GM19455 (cell line): ENCODE measurements around the gene AGFG2.

Experiments used
- ATAC-seq: cut with Tn5 transposase; IDR thresholded peaks from one replicate; pipeline ENCODE4 v1.9.1; 2021; ENCODE audit not compliant: unreplicated experiment

The AGFG2 gene

DNA sequence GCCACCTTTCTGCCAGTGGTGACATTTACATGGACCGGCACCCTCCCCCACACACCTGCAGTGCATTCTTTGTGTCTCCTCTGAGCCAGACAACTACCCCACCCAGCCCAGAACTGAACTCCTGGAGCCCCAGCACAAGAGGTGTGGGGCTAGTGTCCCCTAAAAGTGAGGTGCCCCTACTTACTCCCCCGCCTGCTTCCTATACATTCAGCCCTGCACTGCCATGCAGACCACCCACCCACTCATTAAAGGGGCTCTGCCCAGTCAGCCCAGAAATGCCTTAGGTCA, 32.8 kb downstream of the AGFG2 start:
- no peak for ATAC-seq

DNA sequence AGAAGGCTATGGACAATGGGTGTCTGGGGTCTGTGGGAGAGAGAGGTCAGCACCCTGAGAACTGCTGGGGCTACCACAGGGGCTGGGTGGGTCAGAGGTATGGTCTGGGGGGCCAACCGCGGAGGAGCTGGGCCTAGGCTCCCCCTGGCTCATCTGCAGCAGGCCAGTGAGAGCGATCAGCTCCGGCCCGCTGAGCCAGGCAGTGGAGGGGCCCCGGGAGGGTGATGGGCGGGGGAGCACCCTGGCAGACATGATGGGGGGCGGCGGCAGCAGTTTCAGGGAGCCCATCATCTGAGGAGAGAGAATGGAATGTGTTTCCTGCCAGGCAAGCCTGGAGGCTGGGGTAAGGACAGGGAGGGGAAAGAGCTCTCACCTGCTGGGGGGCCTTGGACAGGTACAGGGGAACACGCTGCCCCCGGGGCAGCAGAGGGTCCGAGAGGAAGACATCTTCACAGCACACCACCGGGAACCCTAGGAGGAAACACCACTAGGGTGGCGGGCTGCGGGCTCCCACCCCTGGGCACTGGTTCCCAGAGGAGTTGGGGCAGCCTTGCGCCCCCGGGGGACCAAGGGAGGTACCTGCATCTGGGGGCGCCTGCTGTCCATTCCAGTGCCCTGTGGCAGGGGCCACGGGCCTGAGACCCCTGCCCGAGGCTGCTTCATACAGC, 33.4 kb downstream of the AGFG2 start:
- ATAC-seq: no peak

- ATAC-seq: no peak
Observed at GRCh38 chr7:100572949-100573675, 34.1 kb downstream of the AGFG2 start.

DNA sequence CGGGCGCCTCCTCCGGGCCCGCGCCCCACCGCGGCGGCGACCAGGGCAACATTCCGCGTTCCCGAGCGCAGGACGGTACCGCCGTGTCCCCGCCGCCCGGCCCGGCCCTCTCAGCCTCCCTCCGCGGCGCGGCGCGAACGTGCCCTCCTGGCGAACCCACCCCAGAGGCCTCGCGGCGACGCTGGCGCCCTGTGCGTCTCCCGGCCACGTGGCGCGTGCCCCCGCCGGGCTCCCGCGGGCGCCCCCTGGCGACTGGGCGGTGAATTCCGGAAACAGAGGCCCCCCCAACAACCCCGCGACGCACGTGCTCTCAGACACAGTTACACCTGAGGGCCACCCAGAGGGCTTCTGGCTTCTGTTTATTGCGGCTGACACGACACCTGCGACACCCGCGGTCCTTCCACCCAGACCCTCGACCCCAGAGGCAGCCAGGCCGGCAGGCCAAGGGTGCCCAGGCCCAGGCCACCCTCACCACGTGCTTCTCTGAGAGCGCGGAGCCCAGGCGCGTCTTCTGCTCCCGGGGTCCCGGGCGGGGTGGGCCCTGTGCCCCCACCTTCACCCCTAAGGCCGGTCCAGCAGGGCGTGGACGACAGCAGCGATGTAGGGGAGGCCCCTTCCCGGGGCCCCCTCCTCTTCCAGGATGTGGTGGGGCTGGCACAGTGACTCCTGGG, 34.8 kb downstream of the AGFG2 start, which contains the start of gene SAP25:
SAP25 (minus strand) TSS at position 210 of the 671 bp plus-strand sequence; CDS start at position 52, 158 bp downstream.
- ATAC-seq: no peak

GRCh38 chr7:100574362-100575205, 35.6 kb downstream of the AGFG2 start:
- ATAC-seq: no peak

DNA sequence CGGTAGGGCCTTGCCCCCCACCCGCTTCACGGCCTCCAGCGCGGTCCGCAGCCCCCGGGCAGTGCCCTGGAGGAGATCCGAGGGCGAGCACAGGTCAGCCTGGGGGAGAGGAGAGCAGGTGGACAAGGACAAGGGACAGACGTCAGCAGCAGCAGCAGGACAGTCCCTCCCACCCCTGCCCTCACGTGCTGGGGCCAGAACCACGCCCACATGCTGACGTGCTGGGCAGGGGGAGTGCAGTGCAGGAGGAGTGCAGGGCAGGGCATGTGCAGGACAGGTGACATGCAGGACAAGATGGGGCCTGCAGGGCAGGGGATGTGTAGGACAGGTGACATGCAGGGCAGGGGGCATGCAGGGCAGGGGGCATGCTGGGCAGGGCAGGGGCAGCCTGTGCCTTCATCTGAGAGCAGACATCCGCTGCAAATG, 36.2 kb downstream of the AGFG2 start:
- ATAC-seq: no peak

DNA sequence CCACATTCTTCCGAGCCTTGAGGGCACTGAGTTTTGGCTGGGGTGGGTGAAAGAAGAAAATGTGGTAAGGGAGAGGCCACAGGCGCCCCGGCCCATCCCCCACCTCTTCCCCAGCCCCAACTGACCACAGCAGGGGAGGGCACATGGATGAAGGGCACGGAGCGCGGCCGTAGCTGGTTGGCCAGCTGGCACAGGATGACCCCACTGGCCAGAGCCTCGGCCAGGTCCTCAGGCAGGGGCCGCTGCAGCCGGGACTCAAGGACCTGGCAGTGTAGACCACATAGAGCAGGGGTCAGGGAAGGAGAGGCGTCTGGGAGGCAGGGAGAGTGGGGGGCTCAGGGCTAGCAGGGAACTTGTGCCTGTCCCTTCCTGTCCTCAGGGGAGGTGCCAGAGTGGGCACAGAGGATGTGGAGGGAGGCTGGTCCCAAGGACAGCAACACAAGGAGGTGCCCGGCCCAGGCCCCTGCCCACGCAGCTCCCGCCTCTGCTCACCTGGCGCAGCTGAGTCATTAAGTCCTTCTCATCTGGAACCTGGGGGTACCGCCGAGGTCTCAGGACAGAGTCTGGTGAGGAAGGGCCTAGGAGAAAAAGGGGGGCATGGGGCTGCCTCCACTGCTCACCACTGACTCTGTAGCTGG, 36.9 kb downstream of the AGFG2 start:
- no peak for ATAC-seq

DNA sequence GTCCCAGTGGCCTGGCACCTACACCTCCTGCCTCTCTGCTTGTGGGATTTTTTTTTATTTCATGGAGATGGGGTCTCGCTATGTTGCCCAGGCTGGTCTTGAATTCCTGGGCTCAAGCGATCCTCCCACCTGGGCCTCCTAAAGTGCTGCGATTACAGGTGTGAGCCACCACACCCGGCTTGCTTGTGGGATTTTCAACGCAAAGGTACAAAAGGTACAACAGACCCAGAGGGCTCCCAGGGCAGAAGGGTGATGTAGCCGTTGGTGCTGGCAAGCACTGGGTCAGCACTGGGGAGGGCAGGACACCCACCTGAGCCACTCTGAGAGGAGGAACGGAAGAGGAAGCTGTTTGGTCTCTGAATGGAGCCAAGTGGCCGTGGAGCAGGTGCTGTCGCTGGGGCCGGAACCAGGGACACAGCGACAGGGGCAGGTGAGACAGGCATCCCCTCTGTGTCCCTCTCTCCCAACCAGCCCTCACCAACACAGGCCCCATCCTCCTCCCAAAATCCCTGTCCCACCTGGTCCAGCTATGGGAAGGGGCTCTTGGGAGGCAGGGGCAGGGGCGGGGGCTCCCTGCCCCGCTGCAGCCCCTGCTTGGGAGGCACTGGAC, 37.5 kb downstream of the AGFG2 start:
- ATAC-seq: no peak

- ATAC-seq: no peak
Observed at GRCh38 chr7:100577103-100577502, 38.1 kb downstream of the AGFG2 start.

GRCh38 chr7:100577507-100577906, 38.5 kb downstream of the AGFG2 start:
- no peak for ATAC-seq

GRCh38 chr7:100578246-100579183, 39.5 kb downstream of the AGFG2 start:
- no peak for ATAC-seq

- no peak for ATAC-seq
Observed at GRCh38 chr7:100580466-100581283, 41.7 kb downstream of the AGFG2 start.

- no peak for ATAC-seq
Observed at GRCh38 chr7:100582041-100582579, 43.1 kb downstream of the AGFG2 start.

DNA sequence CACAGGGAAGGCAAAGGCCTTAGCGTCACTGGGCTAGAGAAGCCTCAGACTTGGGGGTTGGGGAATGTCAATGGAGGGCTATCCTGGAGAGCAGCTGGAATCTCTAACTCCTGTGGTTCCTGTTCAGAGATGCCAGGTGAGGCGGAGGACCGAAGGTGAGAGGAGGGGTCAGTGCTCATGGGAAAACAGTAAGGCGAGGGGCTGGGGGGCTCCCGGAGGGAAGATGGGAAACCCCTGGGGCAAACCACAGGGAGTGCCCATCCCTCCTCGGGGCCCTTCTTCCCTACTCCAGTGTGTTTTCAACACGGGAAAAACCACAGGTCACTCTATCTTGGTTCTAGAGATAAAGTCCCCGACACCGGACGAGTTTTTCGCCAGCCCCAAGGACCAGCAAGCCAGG, 43.6 kb downstream of the AGFG2 start:
- ATAC-seq: no peak

GRCh38 chr7:100583132-100584053, 44.4 kb downstream of the AGFG2 start:
- no peak for ATAC-seq

GRCh38 chr7:100584054-100584682, 45.2 kb downstream of the AGFG2 start:
- no peak for ATAC-seq
